ENCODE data around the gene WDR76.

The WDR76 gene

GRCh38 chr15:43879386-43880355 lies 52.9 kb downstream of the WDR76 start:
- no peak for DNase-seq

- no peak for DNase-seq
These were observed 53.8 kb downstream of the WDR76 start for GRCh38 chr15:43880406-43881194.

- no peak for DNase-seq
These were observed 54.4 kb downstream of the WDR76 start for GRCh38 chr15:43881245-43881644.

GRCh38 chr15:43881944-43882343 lies 55.1 kb downstream of the WDR76 start:
- DNase-seq: no peak

- DNase-seq: no peak
These were observed 56.8 kb downstream of the WDR76 start for GRCh38 chr15:43883571-43883970.

GRCh38 chr15:43886558-43886957 lies 59.8 kb downstream of the WDR76 start:
- DNase-seq: no peak

- no peak for DNase-seq
These were observed 61.1 kb downstream of the WDR76 start for GRCh38 chr15:43887901-43888300.

- no peak for DNase-seq
These were observed 62.2 kb downstream of the WDR76 start for GRCh38 chr15:43889042-43889441.

- no peak for DNase-seq
These were observed 67.2 kb downstream of the WDR76 start for GRCh38 chr15:43893956-43894355.

GRCh38 chr15:43895586-43895985 lies 68.8 kb downstream of the WDR76 start:
- DNase-seq: no peak

GRCh38 chr15:43896543-43896942 lies 69.7 kb downstream of the WDR76 start:
- no peak for DNase-seq

- DNase-seq: no peak
These were observed 72.1 kb downstream of the WDR76 start for GRCh38 chr15:43898891-43899290.

GRCh38 chr15:43899928-43900327 lies 73.1 kb downstream of the WDR76 start:
- no peak for DNase-seq

- no peak for DNase-seq
These were observed 74.2 kb downstream of the WDR76 start for GRCh38 chr15:43900996-43901395.

- DNase-seq: no peak
These were observed 74.7 kb downstream of the WDR76 start for GRCh38 chr15:43901495-43901894.

- DNase-seq: peak; percentile 81
These were observed 77.1 kb downstream of the WDR76 start for GRCh38 chr15:43903864-43904290.

GRCh38 chr15:43905755-43906154 lies 79.0 kb downstream of the WDR76 start:
- no peak for DNase-seq

- no peak for DNase-seq
These were observed 81.8 kb downstream of the WDR76 start for GRCh38 chr15:43908516-43909050.

GRCh38 chr15:43911235-43911781 lies 84.5 kb downstream of the WDR76 start:
- DNase-seq: no peak

- DNase-seq: no peak
These were observed 85.4 kb downstream of the WDR76 start for GRCh38 chr15:43912208-43912607.

GRCh38 chr15:43913026-43913780 lies 86.4 kb downstream of the WDR76 start:
- no peak for DNase-seq

GRCh38 chr15:43913941-43914340 lies 87.1 kb downstream of the WDR76 start:
- DNase-seq: no peak
